ENCODE results near the gene KIF1C. TPM values are rescaled to one million over a fixed set of nuclear protein-coding genes. Genes with fewer than 3 reads are reported as not detected.

KIF1C gene
- total and polyA plus RNA-seq, 8 donors = 48.9 to 239 (median 68.5) TPM

GRCh38 chr17:5032865-5033264, 35.1 kb downstream of the KIF1C start:
- no peaks in the 10 kb centered on the region for H3K9me3 ChIP-seq
- DNase-seq (no peak), ATAC-seq (no peak)
- no peak overlapping the region for H3K27ac ChIP-seq
- intact Hi-C loops (cut with DNase I) = no loop called here
- no peak overlapping the region for H3K4me3 ChIP-seq
- peaks cover 5 to 30% of the 10 kb centered on the region in 2 donors for H3K4me1 ChIP-seq
- no peak for TF ChIP-seq CTCF (IDR thresholded peaks at IDR 0.05)
- H3K36me3 ChIP-seq = no peaks in the 10 kb centered on the region
- H3K27me3 ChIP-seq = peaks cover 6 to 23% of the 10 kb centered on the region in 2 donors

- intact Hi-C loops (cut with DNase I) = no loop called here
- DNase-seq = no peak
- H3K36me3 ChIP-seq = no peaks in the 10 kb centered on the region
- no peak for TF ChIP-seq CTCF (IDR thresholded peaks at IDR 0.05)
- peaks cover 5 to 30% of the 10 kb centered on the region in 2 donors for H3K4me1 ChIP-seq
- no peaks in the 10 kb centered on the region for H3K9me3 ChIP-seq
- no peak overlapping the region for H3K27ac ChIP-seq
- peaks cover 6 to 23% of the 10 kb centered on the region in 2 donors for H3K27me3 ChIP-seq
- ATAC-seq = no peak
- H3K4me3 ChIP-seq = no peak overlapping the region
Measured at GRCh38 chr17:5033352-5034015, 35.7 kb downstream of the KIF1C start.

- ATAC-seq = no peak
- TF ChIP-seq CTCF (IDR thresholded peaks at IDR 0.05) = no peak
- intact Hi-C loops (cut with DNase I) = no loop called here
Measured at GRCh38 chr17:5034063-5034462, 36.3 kb downstream of the KIF1C start.

GRCh38 chr17:5034651-5035050, 36.9 kb downstream of the KIF1C start:
- TF ChIP-seq CTCF (IDR thresholded peaks at IDR 0.05) = no peak
- H3K36me3 ChIP-seq = no peaks in the 10 kb centered on the region
- no peak for ATAC-seq

More at GRCh38 chr17:5034063-5034462, 36.3 kb downstream of the KIF1C start:
- Histone ChIP-seq H3K36me3 (no peaks in the 10 kb centered on the region), H3K27ac (no peak overlapping the region), H3K4me3 (no peak overlapping the region), H3K27me3 (peaks cover 6 to 23% of the 10 kb centered on the region in 2 donors), H3K4me1 (peaks cover 5 to 30% of the 10 kb centered on the region in 2 donors), H3K9me3 (no peaks in the 10 kb centered on the region)
- no peak for DNase-seq

GRCh38 chr17:5035315-5035714, 37.6 kb downstream of the KIF1C start, which contains the start of gene SLC52A1:
Gene SLC52A1 (minus strand): TSS chr17:5035426. CDS start chr17:5034606, 820 bp downstream.
- Histone ChIP-seq H3K9me3 (no peaks in the 10 kb centered on the region), H3K27ac (no peak within 1 kb of the TSS), H3K4me3 (peak within 1 kb of the TSS; percentile 13 to 19), H3K36me3 (no peaks in the 10 kb centered on the region), H3K27me3 (peaks cover 6 to 23% of the 10 kb centered on the region in 2 donors), H3K4me1 (peaks cover 5 to 23% of the 10 kb centered on the region in 2 donors)
- ATAC-seq (peak; percentile 61), DNase-seq (no peak)
- TF ChIP-seq CTCF (IDR thresholded peaks at IDR 0.05) = no peak
- intact Hi-C loops (cut with DNase I) = no loop called here

More at GRCh38 chr17:5034651-5035050, 36.9 kb downstream of the KIF1C start:
- Histone ChIP-seq H3K27me3 (peaks cover 6 to 23% of the 10 kb centered on the region in 2 donors), H3K4me3 (no peak overlapping the region), H3K9me3 (no peaks in the 10 kb centered on the region), H3K27ac (no peak overlapping the region), H3K4me1 (peaks cover 5 to 30% of the 10 kb centered on the region in 2 donors)
- intact Hi-C loops (cut with DNase I) = no loop called here
- no peak for DNase-seq
